ENCODE measurements around the gene PAX6.

Gene PAX6

GRCh38 chr11:31802990-31803812 lies 7.9 kb downstream of the PAX6 start:
- Histone ChIP-seq H3K4me1 (ENCODE audit: control insufficient read depth in 5 of 5, insufficient read depth in 5 of 5, low read length in 5 of 5) (peaks cover 2 to 41% (median 36%) of the 10 kb centered on the region in 5 donors), H3K36me3 (ENCODE audit: control insufficient read depth in 5 of 5, insufficient read depth in 5 of 5, low read length in 5 of 5) (no peaks in the 10 kb centered on the region), H3K9ac (ENCODE audit: low read length in 5 of 5) (no peak overlapping the region), H3K9me3 (ENCODE audit: control insufficient read depth in 5 of 5, low read length in 5 of 5) (peaks cover 0 to 4% (median 0%) of the 10 kb centered on the region in 5 donors), H3K4me3 (ENCODE audit: low read depth in 1 of 5, low read length in 5 of 5) (no peak overlapping the region), H3K27me3 (ENCODE audit: control insufficient read depth in 5 of 5, insufficient read depth in 4 of 5, low read length in 5 of 5) (peaks cover 87 to 96% (median 91%) of the 10 kb centered on the region in 5 donors), H3K27ac (ENCODE audit: low read depth, low read length) (no peak overlapping the region)

GRCh38 chr11:31802609-31802989 lies 8.5 kb downstream of the PAX6 start:
- H3K9me3 ChIP-seq (ENCODE audit: control insufficient read depth in 5 of 5, low read length in 5 of 5): peaks cover 0 to 4% (median 0%) of the 10 kb centered on the region in 5 donors
- H3K9ac ChIP-seq (ENCODE audit: low read length in 5 of 5): no peak overlapping the region
- H3K27me3 ChIP-seq (ENCODE audit: control insufficient read depth in 5 of 5, insufficient read depth in 4 of 5, low read length in 5 of 5): peaks cover 84 to 95% (median 91%) of the 10 kb centered on the region in 5 donors
- H3K27ac ChIP-seq (ENCODE audit: low read depth, low read length): no peak overlapping the region
- no peaks in the 10 kb centered on the region for H3K36me3 ChIP-seq (ENCODE audit: control insufficient read depth in 5 of 5, insufficient read depth in 5 of 5, low read length in 5 of 5)
- no peak overlapping the region for H3K4me3 ChIP-seq (ENCODE audit: low read depth in 1 of 5, low read length in 5 of 5)
- peaks cover 2 to 44% (median 37%) of the 10 kb centered on the region in 5 donors for H3K4me1 ChIP-seq (ENCODE audit: control insufficient read depth in 5 of 5, insufficient read depth in 5 of 5, low read length in 5 of 5)

DNA sequence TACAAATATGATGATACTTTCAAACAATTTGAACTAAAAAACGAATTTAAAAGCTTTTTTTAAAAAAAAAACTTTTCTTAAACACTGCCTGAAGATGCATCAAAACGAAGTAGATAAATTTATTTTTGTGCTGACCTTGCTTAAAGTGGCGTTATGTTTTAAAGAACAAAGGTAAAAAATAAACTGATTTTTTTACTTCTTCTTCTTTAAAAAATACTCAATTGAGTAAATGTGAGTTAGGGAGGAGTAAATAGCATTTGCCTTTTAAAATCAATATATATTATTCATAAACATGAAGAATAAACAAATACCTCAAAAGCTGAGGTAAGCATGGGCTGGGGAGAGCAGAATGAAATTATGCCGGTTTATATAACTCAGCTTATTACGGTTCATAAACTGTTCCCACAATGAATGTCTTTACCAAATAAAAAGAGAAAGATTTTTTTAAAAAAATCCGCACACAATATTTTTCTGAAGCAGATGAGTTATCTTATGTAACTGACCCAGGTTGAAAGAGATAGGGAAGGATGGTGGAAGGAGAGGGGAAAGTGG lies 9.0 kb downstream of the PAX6 start:
- H3K9ac ChIP-seq (ENCODE audit: low read length in 5 of 5): no peak overlapping the region
- H3K9me3 ChIP-seq (ENCODE audit: control insufficient read depth in 5 of 5, low read length in 5 of 5): peaks cover 0 to 4% (median 0%) of the 10 kb centered on the region in 5 donors
- no peak overlapping the region for H3K4me3 ChIP-seq (ENCODE audit: low read depth in 1 of 5, low read length in 5 of 5)
- H3K27ac ChIP-seq (ENCODE audit: low read depth, low read length): no peak overlapping the region
- peaks cover 84 to 95% (median 91%) of the 10 kb centered on the region in 5 donors for H3K27me3 ChIP-seq (ENCODE audit: control insufficient read depth in 5 of 5, insufficient read depth in 4 of 5, low read length in 5 of 5)
- no peaks in the 10 kb centered on the region for H3K36me3 ChIP-seq (ENCODE audit: control insufficient read depth in 5 of 5, insufficient read depth in 5 of 5, low read length in 5 of 5)
- peaks cover 2 to 46% (median 40%) of the 10 kb centered on the region in 5 donors for H3K4me1 ChIP-seq (ENCODE audit: control insufficient read depth in 5 of 5, insufficient read depth in 5 of 5, low read length in 5 of 5)

GRCh38 chr11:31801298-31801702 lies 9.8 kb downstream of the PAX6 start:
- Histone ChIP-seq H3K4me1 (ENCODE audit: control insufficient read depth in 5 of 5, insufficient read depth in 5 of 5, low read length in 5 of 5) (peaks cover 2 to 46% (median 41%) of the 10 kb centered on the region in 5 donors), H3K9ac (ENCODE audit: low read length in 5 of 5) (no peak overlapping the region), H3K36me3 (ENCODE audit: control insufficient read depth in 5 of 5, insufficient read depth in 5 of 5, low read length in 5 of 5) (no peaks in the 10 kb centered on the region), H3K27ac (ENCODE audit: low read depth, low read length) (no peak overlapping the region), H3K4me3 (ENCODE audit: low read depth in 1 of 5, low read length in 5 of 5) (no peak overlapping the region), H3K9me3 (ENCODE audit: control insufficient read depth in 5 of 5, low read length in 5 of 5) (peaks cover 0 to 4% (median 0%) of the 10 kb centered on the region in 5 donors), H3K27me3 (ENCODE audit: control insufficient read depth in 5 of 5, insufficient read depth in 4 of 5, low read length in 5 of 5) (peaks cover 81 to 92% (median 89%) of the 10 kb centered on the region in 5 donors)

- Histone ChIP-seq H3K4me1 (ENCODE audit: control insufficient read depth in 5 of 5, insufficient read depth in 5 of 5, low read length in 5 of 5) (peaks cover 2 to 46% (median 39%) of the 10 kb centered on the region in 5 donors), H3K27me3 (ENCODE audit: control insufficient read depth in 5 of 5, insufficient read depth in 4 of 5, low read length in 5 of 5) (peaks cover 78 to 90% (median 86%) of the 10 kb centered on the region in 5 donors), H3K9me3 (ENCODE audit: control insufficient read depth in 5 of 5, low read length in 5 of 5) (peaks cover 0 to 4% (median 0%) of the 10 kb centered on the region in 5 donors), H3K9ac (ENCODE audit: low read length in 5 of 5) (no peak overlapping the region), H3K36me3 (ENCODE audit: control insufficient read depth in 5 of 5, insufficient read depth in 5 of 5, low read length in 5 of 5) (no peaks in the 10 kb centered on the region), H3K4me3 (ENCODE audit: low read depth in 1 of 5, low read length in 5 of 5) (no peak overlapping the region), H3K27ac (ENCODE audit: low read depth, low read length) (no peak overlapping the region)
Measured at GRCh38 chr11:31800398-31801265, 10.5 kb downstream of the PAX6 start.

DNA sequence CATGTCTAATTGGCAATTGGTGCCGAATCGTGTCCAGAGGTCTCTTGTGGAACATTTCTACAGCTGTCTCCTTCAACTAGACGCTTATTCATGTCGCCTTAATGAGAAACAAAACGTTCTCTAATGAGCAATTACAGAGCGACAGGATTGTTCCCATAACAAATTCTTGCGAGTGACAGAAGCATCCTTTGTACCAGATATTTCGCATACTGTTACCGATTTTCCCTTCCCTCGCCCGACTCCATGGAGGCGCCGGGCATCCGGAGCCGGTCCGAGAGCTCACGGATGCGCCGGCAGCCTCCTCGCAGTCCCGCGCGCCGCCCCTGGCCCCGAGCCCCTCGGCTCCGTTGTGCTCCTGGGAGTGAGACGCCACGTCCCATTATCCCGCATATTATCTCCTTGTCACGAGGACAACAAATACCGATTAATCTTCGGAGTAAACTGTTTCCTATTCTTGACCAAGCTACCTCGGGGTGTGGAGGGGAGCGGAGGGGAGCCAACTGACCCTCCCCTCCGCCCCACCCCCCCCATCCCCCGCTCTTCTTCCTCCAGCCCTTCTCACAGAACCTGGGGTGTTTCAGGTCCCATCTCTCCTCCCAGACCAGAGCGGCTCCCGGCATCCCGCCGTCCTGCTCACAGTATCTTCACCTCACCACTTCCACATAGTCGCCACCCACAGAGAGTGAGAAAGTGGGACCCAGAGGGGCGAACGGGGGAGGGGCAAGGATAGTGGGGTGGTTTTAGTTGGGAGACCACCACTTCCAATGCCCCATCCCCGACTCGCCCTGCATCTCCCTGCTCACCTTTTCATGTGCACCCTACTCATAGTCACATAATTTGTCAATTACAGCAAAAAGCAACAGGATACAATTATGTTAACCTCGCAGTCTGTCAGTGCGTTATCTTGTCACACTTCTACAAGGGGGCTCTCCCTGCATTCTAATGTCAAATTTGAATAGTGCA lies 11.4 kb downstream of the PAX6 start:
- no peaks in the 10 kb centered on the region for H3K36me3 ChIP-seq (ENCODE audit: control insufficient read depth in 5 of 5, insufficient read depth in 5 of 5, low read length in 5 of 5)
- H3K27ac ChIP-seq (ENCODE audit: low read depth, low read length): no peak overlapping the region
- peaks cover 0 to 4% (median 0%) of the 10 kb centered on the region in 5 donors for H3K9me3 ChIP-seq (ENCODE audit: control insufficient read depth in 5 of 5, low read length in 5 of 5)
- peaks cover 2 to 37% (median 30%) of the 10 kb centered on the region in 5 donors for H3K4me1 ChIP-seq (ENCODE audit: control insufficient read depth in 5 of 5, insufficient read depth in 5 of 5, low read length in 5 of 5)
- no peak overlapping the region for H3K9ac ChIP-seq (ENCODE audit: low read length in 5 of 5)
- peaks cover 68 to 81% (median 76%) of the 10 kb centered on the region in 5 donors for H3K27me3 ChIP-seq (ENCODE audit: control insufficient read depth in 5 of 5, insufficient read depth in 4 of 5, low read length in 5 of 5)
- H3K4me3 ChIP-seq (ENCODE audit: low read depth in 1 of 5, low read length in 5 of 5): peak overlapping the region in 3 of 5 donors; percentile 34 to 40 (median 36)

DNA sequence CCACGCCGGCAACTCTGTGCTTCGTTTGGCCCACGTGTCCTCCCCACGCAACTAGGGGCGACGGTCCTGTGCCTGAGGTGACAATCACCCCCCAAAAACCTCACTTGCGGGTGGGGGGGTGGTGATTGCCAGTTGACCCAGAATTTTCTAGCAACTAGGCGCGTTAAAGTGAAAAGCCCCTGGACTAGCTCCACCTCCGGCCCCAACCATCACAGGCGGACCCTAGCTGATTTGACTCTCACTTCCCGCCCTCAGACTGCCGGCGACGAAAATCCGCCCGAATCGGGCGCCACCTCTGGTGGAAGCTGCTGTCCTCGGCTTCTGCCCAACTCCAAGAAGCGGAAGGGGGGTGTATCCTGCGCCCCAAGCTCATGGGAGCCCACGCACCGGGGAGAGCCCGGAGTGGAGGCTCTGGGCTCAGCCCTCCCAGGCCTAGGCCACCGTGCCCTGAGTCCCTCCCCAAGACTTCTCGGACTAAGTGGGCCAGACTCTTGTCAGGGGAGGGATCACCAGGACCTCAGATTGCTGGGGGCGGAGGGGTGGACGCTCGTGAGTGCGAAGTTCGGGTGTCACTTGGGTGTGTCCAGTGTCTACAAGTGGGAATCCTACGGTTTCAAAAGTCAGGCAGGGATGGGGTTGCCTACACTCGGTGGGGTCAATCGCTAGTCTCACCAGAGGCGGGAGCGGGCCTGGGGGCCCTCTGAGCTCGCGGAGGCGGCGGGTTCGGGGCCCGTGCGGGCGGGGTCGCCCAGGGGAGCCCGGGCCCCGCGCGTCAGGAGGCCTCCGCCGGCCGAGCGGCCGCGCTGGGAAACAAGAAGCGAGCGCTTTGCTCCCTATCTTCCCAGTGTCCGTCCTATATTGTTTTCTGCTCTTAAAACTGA lies 12.3 kb downstream of the PAX6 start:
- Histone ChIP-seq H3K4me3 (ENCODE audit: low read depth in 1 of 5, low read length in 5 of 5) (peak overlapping the region in 4 of 5 donors; percentile 8 to 40 (median 35)), H3K9ac (ENCODE audit: low read length in 5 of 5) (no peak overlapping the region)

DNA sequence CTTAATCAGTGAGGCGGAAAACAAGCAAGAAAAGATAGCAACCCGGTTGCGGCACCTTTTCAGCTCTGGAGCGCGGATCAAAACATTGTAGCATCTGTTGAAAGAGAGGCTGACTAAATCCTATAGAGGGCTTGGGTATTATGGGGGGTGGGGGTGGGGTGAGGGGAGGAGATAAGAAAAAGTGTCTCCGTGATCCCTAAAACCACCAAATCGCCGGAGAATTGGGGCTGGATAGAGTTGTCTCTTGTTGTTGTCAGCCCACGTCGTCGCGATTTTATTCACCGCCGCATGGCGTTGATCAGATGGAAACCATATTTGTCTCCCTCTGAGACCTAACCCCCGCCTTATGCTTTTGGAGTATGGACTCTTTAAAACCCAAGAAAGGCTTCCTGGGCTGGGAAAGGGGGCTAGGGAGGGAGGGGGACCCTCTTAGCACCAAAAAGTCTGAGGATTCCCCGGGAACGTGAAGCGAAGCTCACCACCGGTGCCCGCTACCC lies 13.0 kb downstream of the PAX6 start:
- H3K4me1 ChIP-seq (ENCODE audit: control insufficient read depth in 5 of 5, insufficient read depth in 5 of 5, low read length in 5 of 5): peaks cover 2 to 22% (median 19%) of the 10 kb centered on the region in 5 donors
- H3K9me3 ChIP-seq (ENCODE audit: control insufficient read depth in 5 of 5, low read length in 5 of 5): peaks cover 0 to 2% (median 0%) of the 10 kb centered on the region in 5 donors
- H3K27me3 ChIP-seq (ENCODE audit: control insufficient read depth in 5 of 5, insufficient read depth in 4 of 5, low read length in 5 of 5): peaks cover 52 to 65% (median 61%) of the 10 kb centered on the region in 5 donors
- H3K4me3 ChIP-seq (ENCODE audit: low read depth in 1 of 5, low read length in 5 of 5): peak overlapping the region in 3 of 5 donors; percentile 8 to 40 (median 34)
- no peaks in the 10 kb centered on the region for H3K36me3 ChIP-seq (ENCODE audit: control insufficient read depth in 5 of 5, insufficient read depth in 5 of 5, low read length in 5 of 5)
- H3K27ac ChIP-seq (ENCODE audit: low read depth, low read length): no peak overlapping the region
- no peak overlapping the region for H3K9ac ChIP-seq (ENCODE audit: low read length in 5 of 5)

More for the DNA sequence above, 12.3 kb downstream of the PAX6 start:
- Histone ChIP-seq H3K4me1 (ENCODE audit: control insufficient read depth in 5 of 5, insufficient read depth in 5 of 5, low read length in 5 of 5) (peaks cover 2 to 28% (median 22%) of the 10 kb centered on the region in 5 donors), H3K9me3 (ENCODE audit: control insufficient read depth in 5 of 5, low read length in 5 of 5) (peaks cover 0 to 4% (median 0%) of the 10 kb centered on the region in 5 donors), H3K27ac (ENCODE audit: low read depth, low read length) (no peak overlapping the region), H3K27me3 (ENCODE audit: control insufficient read depth in 5 of 5, insufficient read depth in 4 of 5, low read length in 5 of 5) (peaks cover 59 to 72% (median 67%) of the 10 kb centered on the region in 5 donors), H3K36me3 (ENCODE audit: control insufficient read depth in 5 of 5, insufficient read depth in 5 of 5, low read length in 5 of 5) (no peaks in the 10 kb centered on the region)
